ENCODE results near the gene OSBP2.
"Not testable (repeated sequence)": the region's sequence is repeated elsewhere in the genome, so short reads cannot be mapped to it uniquely, and the experiment has no call there.

The OSBP2 gene

GRCh38 chr22:30767661-30768060, 73.0 kb downstream of the OSBP2 start:
- H3K27ac ChIP-seq: no peak overlapping the region
- TF ChIP-seq CTCF (IDR thresholded peaks at IDR 0.05) (no peak), ZFX (IDR thresholded peaks at IDR 0.05; ENCODE audit: borderline replicate concordance) (no peak)

GRCh38 chr22:30770716-30771115, 76.0 kb downstream of the OSBP2 start:
- TF ChIP-seq CTCF (IDR thresholded peaks at IDR 0.05): no peak
- no peak for TF ChIP-seq ZFX (IDR thresholded peaks at IDR 0.05; ENCODE audit: borderline replicate concordance)
- H3K27ac ChIP-seq: no peak overlapping the region

- TF ChIP-seq CTCF (IDR thresholded peaks at IDR 0.05): no peak
- no peak for TF ChIP-seq ZFX (IDR thresholded peaks at IDR 0.05; ENCODE audit: borderline replicate concordance)
- H3K27ac ChIP-seq: no peak overlapping the region
These were observed 79.2 kb downstream of the OSBP2 start for GRCh38 chr22:30773919-30774318.

GRCh38 chr22:30774566-30774965, 79.9 kb downstream of the OSBP2 start:
- no peak for TF ChIP-seq ZFX (IDR thresholded peaks at IDR 0.05; ENCODE audit: borderline replicate concordance)
- TF ChIP-seq CTCF (IDR thresholded peaks at IDR 0.05): no peak

GRCh38 chr22:30776476-30776875, 81.8 kb downstream of the OSBP2 start:
- no peak overlapping the region for H3K27ac ChIP-seq
- no peak for TF ChIP-seq ZFX (IDR thresholded peaks at IDR 0.05; ENCODE audit: borderline replicate concordance)
- no peak for TF ChIP-seq CTCF (IDR thresholded peaks at IDR 0.05)

More at GRCh38 chr22:30774566-30774965, 79.9 kb downstream of the OSBP2 start:
- H3K27ac ChIP-seq: no peak overlapping the region

GRCh38 chr22:30777146-30777545, 82.5 kb downstream of the OSBP2 start:
- not testable (repeated sequence) for H3K27ac ChIP-seq

- no peak overlapping the region for H3K27ac ChIP-seq
- TF ChIP-seq CTCF (IDR thresholded peaks at IDR 0.05) (no peak), ZFX (IDR thresholded peaks at IDR 0.05; ENCODE audit: borderline replicate concordance) (no peak)
These were observed 82.9 kb downstream of the OSBP2 start for GRCh38 chr22:30777587-30777986.

GRCh38 chr22:30778261-30778660, 83.6 kb downstream of the OSBP2 start:
- no peak for TF ChIP-seq CTCF (IDR thresholded peaks at IDR 0.05)
- no peak overlapping the region for H3K27ac ChIP-seq

All from 22Rv1 (cell line).